Epithelial cell of proximal tubule (primary cell): Measurements from ENCODE around the gene GNA14. TPM values are rescaled to one million over a fixed set of nuclear protein-coding genes. Genes with fewer than 3 reads are reported as not detected.
"Not testable (repeated sequence)": the region's sequence is repeated elsewhere in the genome, so short reads cannot be mapped to it uniquely, and the experiment has no call there.

ENCODE experiments used
- DNase-seq: peaks from one replicate; pipeline ENCODE4 v3.0.0-alpha.2; 2011; ENCODE audit warnings: low read depth
- H3K4me3 ChIP-seq: 2 replicates; pipeline ENCODE4 v1.5.1; 2011; ENCODE audit warnings: low read depth, mild to moderate bottlenecking, low read length
- total RNA-seq: library from RNA; depleted of rRNA; stranded (reverse); fragments of >200 nt; gene quantifications from 2 replicates; pipeline ENCODE4 v1.2.3, GENCODE V29; 2015
- TF ChIP-seq, protein P1 (sequence below): conservative IDR thresholded peaks from 2 replicates; pipeline ENCODE4 v1.5.1; 2012; ENCODE audit warnings: low read depth, mild to moderate bottlenecking, low read length

Gene GNA14
- total RNA-seq, 1 donor from 2014 or later: 0.12 TPM

DNA sequence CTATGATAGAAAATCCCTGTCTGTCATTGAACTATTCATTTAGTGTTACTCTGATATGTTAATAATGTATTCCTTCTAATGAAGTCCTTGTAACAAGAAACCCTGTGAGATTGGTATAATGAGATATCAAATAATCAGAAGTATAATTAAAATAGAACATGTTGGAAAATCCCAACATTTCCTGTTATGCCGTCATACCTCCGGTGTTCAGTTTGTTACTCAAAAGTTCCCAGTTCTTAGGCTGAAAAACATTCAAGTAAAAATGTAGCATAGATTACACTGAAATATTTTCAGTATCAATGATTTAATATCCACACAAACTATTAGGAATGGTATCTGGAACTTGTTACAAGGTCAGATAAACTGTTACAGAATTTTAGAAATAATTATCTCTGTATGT, 227.5 kb downstream of the GNA14 start:
- TF ChIP-seq, protein P1, sequence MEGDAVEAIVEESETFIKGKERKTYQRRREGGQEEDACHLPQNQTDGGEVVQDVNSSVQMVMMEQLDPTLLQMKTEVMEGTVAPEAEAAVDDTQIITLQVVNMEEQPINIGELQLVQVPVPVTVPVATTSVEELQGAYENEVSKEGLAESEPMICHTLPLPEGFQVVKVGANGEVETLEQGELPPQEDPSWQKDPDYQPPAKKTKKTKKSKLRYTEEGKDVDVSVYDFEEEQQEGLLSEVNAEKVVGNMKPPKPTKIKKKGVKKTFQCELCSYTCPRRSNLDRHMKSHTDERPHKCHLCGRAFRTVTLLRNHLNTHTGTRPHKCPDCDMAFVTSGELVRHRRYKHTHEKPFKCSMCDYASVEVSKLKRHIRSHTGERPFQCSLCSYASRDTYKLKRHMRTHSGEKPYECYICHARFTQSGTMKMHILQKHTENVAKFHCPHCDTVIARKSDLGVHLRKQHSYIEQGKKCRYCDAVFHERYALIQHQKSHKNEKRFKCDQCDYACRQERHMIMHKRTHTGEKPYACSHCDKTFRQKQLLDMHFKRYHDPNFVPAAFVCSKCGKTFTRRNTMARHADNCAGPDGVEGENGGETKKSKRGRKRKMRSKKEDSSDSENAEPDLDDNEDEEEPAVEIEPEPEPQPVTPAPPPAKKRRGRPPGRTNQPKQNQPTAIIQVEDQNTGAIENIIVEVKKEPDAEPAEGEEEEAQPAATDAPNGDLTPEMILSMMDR: no peak
- H3K4me3 ChIP-seq: no peak overlapping the region
- DNase-seq: no peak

DNA sequence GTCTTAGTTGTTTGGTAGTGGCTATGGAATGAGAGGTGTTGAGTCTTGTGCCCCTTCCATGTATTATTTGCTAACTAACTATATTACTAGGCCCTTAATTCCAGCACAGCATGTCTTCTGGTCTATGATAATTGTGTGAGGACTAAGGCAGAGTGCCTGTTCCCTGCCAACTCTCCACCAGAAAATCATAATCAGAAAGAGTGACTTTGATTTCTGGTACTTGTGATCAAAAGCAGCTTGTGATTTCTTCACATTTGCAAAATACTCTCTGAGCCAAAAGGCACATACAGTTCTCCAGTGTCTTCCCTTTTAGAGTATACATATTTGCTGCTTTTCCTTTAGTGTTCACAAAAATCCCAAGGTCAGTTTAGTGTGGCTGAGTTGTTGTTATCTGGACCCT, 229.9 kb downstream of the GNA14 start:
- TF ChIP-seq, protein P1: no peak
- no peak overlapping the region for H3K4me3 ChIP-seq
- DNase-seq: no peak

DNA sequence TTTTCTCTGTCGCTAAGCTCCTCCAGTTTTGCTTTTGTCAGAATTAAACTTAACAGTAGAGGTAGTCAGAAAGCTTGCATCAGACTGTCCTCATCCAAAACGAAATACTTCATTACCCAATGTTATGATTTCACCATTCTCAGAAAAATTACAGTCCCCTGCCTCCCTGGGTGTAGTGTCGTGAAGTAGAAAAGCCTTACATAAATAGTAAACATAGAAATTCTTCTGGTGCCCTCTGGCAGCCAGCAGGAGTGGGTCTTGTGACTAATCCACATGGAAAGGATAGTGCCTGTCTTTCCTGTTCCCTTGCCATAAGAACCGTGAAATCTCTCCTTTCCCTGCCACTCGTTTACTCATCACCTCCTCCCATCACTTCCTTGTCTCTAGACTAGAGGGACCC, 230.6 kb downstream of the GNA14 start:
- TF ChIP-seq, protein P1: no peak
- DNase-seq: no peak

DNA sequence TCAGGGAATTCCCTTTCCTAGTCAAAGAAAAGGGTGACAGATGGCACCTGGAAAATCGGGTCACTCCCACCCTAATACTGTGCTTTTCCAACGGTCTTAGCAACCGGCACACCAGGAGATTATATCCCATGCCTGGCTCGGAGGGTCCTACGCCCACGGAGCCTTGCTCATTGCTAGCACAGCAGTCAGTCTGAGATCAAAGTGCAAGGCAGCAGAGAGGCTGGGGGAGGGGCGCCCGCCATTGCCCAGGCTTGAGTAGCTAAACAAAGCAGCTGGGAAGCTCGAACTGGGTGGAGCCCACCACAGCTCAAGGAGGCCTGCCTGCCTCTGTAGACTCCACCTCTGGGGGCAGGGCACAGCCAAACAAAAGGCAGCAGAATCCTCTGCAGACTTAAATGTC, 239.6 kb downstream of the GNA14 start:
- H3K4me3 ChIP-seq, DNase-seq: not testable (repeated sequence)

More for the DNA sequence above, 230.6 kb downstream of the GNA14 start:
- H3K4me3 ChIP-seq: no peak overlapping the region

DNA sequence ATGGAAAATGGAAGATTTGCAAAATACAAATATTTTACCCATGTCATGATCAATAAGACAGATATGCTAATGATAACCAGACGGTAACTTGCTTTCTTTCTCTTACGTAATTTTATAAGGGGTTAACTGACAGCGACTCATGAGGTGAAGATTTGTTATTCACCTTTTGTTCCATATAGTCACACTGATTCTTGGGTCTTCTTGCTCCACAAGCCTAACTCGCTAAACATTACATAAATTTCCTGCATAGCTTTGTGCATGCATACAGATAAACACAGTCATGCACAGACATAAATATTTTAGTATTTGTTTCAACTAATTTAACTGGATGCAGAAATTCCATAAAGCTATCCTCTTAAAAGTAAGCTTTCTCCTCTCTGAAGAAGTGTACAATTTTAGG, 244.9 kb downstream of the GNA14 start:
- no peak overlapping the region for H3K4me3 ChIP-seq
- DNase-seq: no peak
- TF ChIP-seq, protein P1: no peak

DNA sequence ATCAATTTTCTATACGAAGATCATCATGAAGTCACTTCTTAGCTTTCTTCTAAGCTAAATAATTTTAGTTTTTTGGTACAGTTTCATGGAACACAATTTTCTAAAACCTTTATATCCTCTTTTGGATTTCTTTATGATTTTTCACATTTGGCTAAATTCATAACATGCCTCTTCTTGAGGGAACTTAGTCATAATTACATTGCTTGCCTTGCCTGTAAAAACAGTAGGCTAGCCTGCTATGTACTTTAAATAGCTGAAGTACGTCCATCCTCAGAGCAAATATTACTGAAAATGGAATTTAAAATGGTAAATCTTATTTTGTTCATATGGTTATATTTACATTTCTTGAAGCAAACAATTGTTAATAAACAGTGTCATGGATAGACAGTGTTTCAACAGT, 245.8 kb downstream of the GNA14 start:
- no peak for DNase-seq
- TF ChIP-seq, protein P1: no peak
- no peak overlapping the region for H3K4me3 ChIP-seq

DNA sequence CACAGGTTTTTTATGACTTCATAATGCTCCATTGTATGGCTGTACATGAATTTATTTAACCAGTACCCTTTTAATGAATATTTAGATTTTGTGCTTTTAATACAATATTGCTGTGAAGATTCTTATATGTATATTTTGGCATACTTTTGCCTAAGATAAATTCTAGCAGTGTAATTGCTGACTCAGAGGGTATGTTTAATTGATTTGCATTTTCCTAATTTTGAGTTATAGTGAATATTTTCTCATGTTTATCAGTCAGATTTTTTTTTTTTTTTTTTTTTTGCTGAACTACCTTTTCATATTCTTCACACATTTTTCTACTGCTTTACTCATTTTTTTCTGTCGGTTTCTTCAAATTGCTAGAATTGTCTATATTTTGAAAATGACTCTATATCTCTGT, 248.2 kb downstream of the GNA14 start:
- no peak overlapping the region for H3K4me3 ChIP-seq
- TF ChIP-seq, protein P1: no peak
- no peak for DNase-seq

DNA sequence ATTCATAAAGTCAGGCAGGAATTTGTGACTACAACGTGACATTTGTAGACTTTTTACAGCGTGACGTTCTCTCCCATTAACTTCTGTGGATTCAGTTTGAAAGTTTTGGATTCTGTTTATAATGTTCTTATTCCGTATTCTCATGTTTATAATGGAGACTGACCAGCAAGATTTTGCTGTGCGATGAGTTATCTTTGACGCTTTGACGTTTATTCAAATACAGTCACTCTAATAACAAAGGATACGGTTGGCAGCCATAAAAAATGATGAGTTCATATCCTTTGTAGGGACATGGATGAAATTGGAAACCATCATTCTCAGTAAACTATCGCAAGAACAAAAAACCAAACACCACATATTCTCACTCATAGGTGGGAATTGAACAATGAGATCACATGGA, 249.5 kb downstream of the GNA14 start:
- DNase-seq, H3K4me3 ChIP-seq: not testable (repeated sequence)
